ENCODE results near the gene SNED1. TPM values are rescaled to one million over a fixed set of nuclear protein-coding genes. Genes with fewer than 3 reads are reported as not detected.
A peak's percentile ranks its signal among the peaks of the same experiment; 100 is the strongest.

The SNED1 gene
- total and polyA plus RNA-seq, 9 of the 15 experiments (the other 6 are each of a cell fraction or from before 2014, with no cell fraction given): 0.03 to 0.07 (median 0.05) TPM; not detected in 5

GRCh38 chr2:241108271-241109209, 110.1 kb downstream of the SNED1 start:
- Histone ChIP-seq H3K27me3 (ENCODE audit: control insufficient read depth in 2 of 2, insufficient read depth in 2 of 2, low read length in 2 of 2) (no peaks in the 10 kb centered on the region), H3K4me2 (ENCODE audit: insufficient read depth, low read length) (no peak overlapping the region), H4K20me1 (replicated peaks; ENCODE audit: control insufficient read depth, insufficient read depth, low read length) (no peaks in the 10 kb centered on the region), H3K4me1 (replicated peaks in 1 of 2; ENCODE audit: control insufficient read depth in 2 of 2, insufficient read depth in 2 of 2, low read length in 2 of 2) (peaks cover 0 to 3% of the 10 kb centered on the region in 2 experiments; a peak in 1 of 5 replicates), H3K36me3 (ENCODE audit: control insufficient read depth, insufficient read depth, low read length) (peaks cover 3% of the 10 kb centered on the region; the same call in 1 of the 3 replicates), H3K9ac (ENCODE audit: insufficient read depth in 1 of 2, low read depth in 2 of 2, low read length in 2 of 2) (no peak overlapping the region), H3K79me2 (ENCODE audit: control insufficient read depth, insufficient read depth, low read length) (no peaks in the 10 kb centered on the region), H3K27ac (ENCODE audit: extremely low read depth, low read depth, low read length) (no peak overlapping the region), H3K9me3 (replicated peaks; ENCODE audit: control insufficient read depth, insufficient read depth, low read depth, low read length) (no peaks in the 10 kb centered on the region), H3K4me3 (no peak overlapping the region), H2AFZ (ENCODE audit: low read depth, low read length) (no peak overlapping the region), H3K9me1 (ENCODE audit: control insufficient read depth, insufficient read depth, low read length) (no peaks in the 10 kb centered on the region)
- TF ChIP-seq RBBP5 (IDR thresholded peaks at IDR 0.05; ENCODE audit: borderline replicate concordance, insufficient read depth, low read length, poor library complexity, severe bottlenecking) (no peak), ZFP36 (IDR thresholded peaks at IDR 0.05; ENCODE audit: low read depth, low read length, partially characterized antibody) (peak; percentile 5)
- intact Hi-C loops (cut with micrococcal nuclease) (no loop called here), in situ Hi-C loops (cut with MboI) (no loop called here)
- BruUV-seq (replicated peaks): no TSS peak
- FAIRE-seq (no peak), ATAC-seq (no peak), DNase-seq (ENCODE audit: extremely low read depth in 1 of 4, low spot score in 3 of 4) (no peak)
- WGBS (ENCODE audit: insufficient coverage, low coverage, missing lambda C conversion rate): 81% methylated on average over 19 of the region's 35 CpGs
- CTCF ChIA-PET (ENCODE audit: low intra/inter-chr PET ratio): no interaction called here
- POLR2A ChIA-PET: no interaction called here
